ENCODE data around the gene OLIG3.

DNA sequence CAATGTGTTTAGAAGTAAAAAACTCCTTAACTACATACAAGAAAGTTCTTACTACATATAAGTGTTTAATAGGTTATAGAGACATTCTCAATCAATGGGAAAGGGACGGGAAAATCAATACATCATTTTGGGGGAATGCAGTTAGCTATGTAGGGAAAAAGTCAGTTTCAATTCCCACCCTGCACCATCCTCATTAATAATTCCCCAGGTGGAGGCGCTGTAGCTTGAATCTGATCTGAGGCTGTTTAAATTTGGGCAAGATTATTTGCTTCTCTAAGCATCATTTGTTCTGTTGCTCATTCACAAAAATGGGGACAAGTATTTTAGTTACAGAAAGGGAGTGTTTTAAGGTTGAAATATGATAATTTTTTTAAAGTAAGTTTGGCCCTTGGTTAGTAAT is 19.1 kb downstream of the OLIG3 start:
- TF ChIP-seq, protein P1, sequence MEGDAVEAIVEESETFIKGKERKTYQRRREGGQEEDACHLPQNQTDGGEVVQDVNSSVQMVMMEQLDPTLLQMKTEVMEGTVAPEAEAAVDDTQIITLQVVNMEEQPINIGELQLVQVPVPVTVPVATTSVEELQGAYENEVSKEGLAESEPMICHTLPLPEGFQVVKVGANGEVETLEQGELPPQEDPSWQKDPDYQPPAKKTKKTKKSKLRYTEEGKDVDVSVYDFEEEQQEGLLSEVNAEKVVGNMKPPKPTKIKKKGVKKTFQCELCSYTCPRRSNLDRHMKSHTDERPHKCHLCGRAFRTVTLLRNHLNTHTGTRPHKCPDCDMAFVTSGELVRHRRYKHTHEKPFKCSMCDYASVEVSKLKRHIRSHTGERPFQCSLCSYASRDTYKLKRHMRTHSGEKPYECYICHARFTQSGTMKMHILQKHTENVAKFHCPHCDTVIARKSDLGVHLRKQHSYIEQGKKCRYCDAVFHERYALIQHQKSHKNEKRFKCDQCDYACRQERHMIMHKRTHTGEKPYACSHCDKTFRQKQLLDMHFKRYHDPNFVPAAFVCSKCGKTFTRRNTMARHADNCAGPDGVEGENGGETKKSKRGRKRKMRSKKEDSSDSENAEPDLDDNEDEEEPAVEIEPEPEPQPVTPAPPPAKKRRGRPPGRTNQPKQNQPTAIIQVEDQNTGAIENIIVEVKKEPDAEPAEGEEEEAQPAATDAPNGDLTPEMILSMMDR (IDR thresholded peaks at IDR 0.05) = no peak
- TF ChIP-seq POLR2A (IDR thresholded peaks at IDR 0.05) = no peak
